H1 (cell line): ENCODE data around the gene SLC17A1. TPM values are rescaled to one million over a fixed set of nuclear protein-coding genes. Genes with fewer than 3 reads are reported as not detected.

Experiments
- CTCF ChIA-PET: fragments of 300-600 bp; sonication (Branson Sonifier 250); formaldehyde crosslinking; loops from one replicate; lab custom pipeline; 2021; ENCODE audit not compliant: partially characterized antibody; lab: Charles Lee
- POLR2A ChIA-PET: fragments of 300-600 bp; sonication (Branson Sonifier 250); formaldehyde crosslinking; loops from one replicate; lab custom pipeline; 2021; ENCODE audit warnings: inconsistent platforms; ENCODE audit not compliant: partially characterized antibody; lab: Charles Lee
- DNase-seq, 2 experiments: peaks; one replicate each; pipeline versions ENCODE4 v3.0.0 to v3.0.0-alpha.2; 2010 to 2022; ENCODE audit warnings: low spot score in 2 of 2, low read depth in 1 of 2, mixed read lengths in 1 of 2
- FAIRE-seq: peaks from 2 replicates; lab custom pipeline; 2011; peaks lifted over from hg19 to GRCh38; lab: Jason Lieb, UNC
- H2AFZ ChIP-seq: 2 replicates; pipeline ENCODE4 v1.8.1; 2012; ENCODE audit warnings: low read length, inconsistent platforms
- H2AK5ac ChIP-seq: 2 replicates; pipeline ENCODE4 v1.6.1; 2013; ENCODE audit warnings: low read depth, low read length
- H2BK120ac ChIP-seq: replicated peaks from 2 replicates; pipeline ENCODE3; 2013; ENCODE audit warnings: low read depth, low read length, inconsistent platforms
- H2BK12ac ChIP-seq: 2 replicates; pipeline ENCODE4 v1.6.1; 2013; ENCODE audit warnings: low read depth, low read length
- H2BK15ac ChIP-seq: 2 replicates; pipeline ENCODE4 v1.6.1; 2013; ENCODE audit warnings: low read length
- H2BK20ac ChIP-seq: 2 replicates; pipeline ENCODE4 v1.6.1; 2013; ENCODE audit warnings: low read length
- H2BK5ac ChIP-seq: 2 replicates; pipeline ENCODE4 v1.6.1; 2013; ENCODE audit warnings: low read depth, low read length
- H3K14ac ChIP-seq: 2 replicates; pipeline ENCODE4 v1.6.1; 2013; ENCODE audit warnings: inconsistent platforms; ENCODE audit not compliant: insufficient read length
- H3K18ac ChIP-seq: 2 replicates; pipeline ENCODE4 v1.6.1; 2013; ENCODE audit warnings: low read length; ENCODE audit errors: extremely low read depth
- H3K23ac ChIP-seq: 2 replicates; pipeline ENCODE4 v1.6.1; 2013; ENCODE audit warnings: inconsistent platforms; ENCODE audit not compliant: insufficient read length
- H3K23me2 ChIP-seq: 2 replicates; pipeline ENCODE4 v1.6.1; 2013; ENCODE audit warnings: low read depth, low read length
- H3K27ac ChIP-seq: 2 replicates; pipeline ENCODE4 v1.6.1; 2011; ENCODE audit warnings: low read depth, low read length, inconsistent platforms
- H3K27me3 ChIP-seq, 4 experiments: replicated peaks in 1 of 4; 1 replicate in 1 of 4; 2 replicates in 3 of 4; pipeline versions ENCODE4 v1.6.1 to v1.8.1; 2011 to 2013; ENCODE audit warnings: low read length in 3 of 4, mild to moderate bottlenecking in 3 of 4, inconsistent platforms in 2 of 4, mixed read lengths in 2 of 4, moderate library complexity in 1 of 4; ENCODE audit not compliant: control insufficient read depth in 3 of 4, insufficient read depth in 3 of 4; ENCODE audit errors: extremely low read depth in 1 of 4
- H3K36me3 ChIP-seq, 4 experiments: 2 replicates each; pipeline versions ENCODE4 v1.6.1 to v1.8.1; 2011 to 2013; ENCODE audit warnings: mild to moderate bottlenecking in 4 of 4, low read length in 3 of 4, moderate library complexity in 2 of 4, control low read depth in 1 of 4, inconsistent platforms in 1 of 4; ENCODE audit not compliant: insufficient read depth in 4 of 4, control insufficient read depth in 2 of 4
- H3K4ac ChIP-seq: replicated peaks from 2 replicates; pipeline ENCODE3; 2013; ENCODE audit warnings: low read length, low read depth, mixed read lengths, inconsistent platforms; ENCODE audit not compliant: insufficient read length
- H3K4me1 ChIP-seq, 4 experiments: replicated peaks in 1 of 4; 1 replicate in 1 of 4; 2 replicates in 3 of 4; pipeline versions ENCODE4 v1.6.1 to v1.8.1; 2011 to 2013; ENCODE audit warnings: low read length in 3 of 4, inconsistent platforms in 2 of 4, mixed read lengths in 1 of 4; ENCODE audit not compliant: insufficient read depth in 4 of 4, control insufficient read depth in 3 of 4
- H3K4me2 ChIP-seq, 2 experiments: 2 replicates each; pipeline versions ENCODE4 v1.6.1 to v1.8.1; 2011 to 2013; ENCODE audit warnings: low read depth in 2 of 2, low read length in 2 of 2, control low read depth in 1 of 2, inconsistent platforms in 1 of 2, mild to moderate bottlenecking in 1 of 2; ENCODE audit not compliant: insufficient read depth in 1 of 2
- H3K4me3 ChIP-seq, 4 experiments: fragments of 200-600, 300-600 bp in 1 of 4; sonication (generic), shearing (Covaris generic), sonication (Bioruptor Twin) in 1 of 4; 2 replicates each; pipeline versions ENCODE4 v1.5.1 to v1.8.1; 2011 to 2016; ENCODE audit warnings: low read length in 4 of 4, low read depth in 3 of 4, control low read depth in 2 of 4, inconsistent platforms in 2 of 4, mild to moderate bottlenecking in 2 of 4, mixed read lengths in 1 of 4, moderate library complexity in 1 of 4; ENCODE audit not compliant: insufficient read depth in 2 of 4; ENCODE audit errors: extremely low read depth in 1 of 4
- H3K56ac ChIP-seq: replicated peaks from 2 replicates; pipeline ENCODE3; 2013; ENCODE audit warnings: low read depth, mild to moderate bottlenecking, mixed read lengths, low read length, inconsistent platforms; ENCODE audit not compliant: insufficient read length
- H3K79me1 ChIP-seq: 2 replicates; pipeline ENCODE4 v1.6.1; 2013; ENCODE audit warnings: low read depth, low read length, control low read depth
- H3K79me2 ChIP-seq, 2 experiments: 2 replicates each; pipeline versions ENCODE4 v1.6.1 to v1.8.1; 2012 to 2013; ENCODE audit warnings: low read length in 2 of 2, mild to moderate bottlenecking in 2 of 2, inconsistent platforms in 1 of 2; ENCODE audit not compliant: insufficient read depth in 2 of 2, control insufficient read depth in 1 of 2
- H3K9ac ChIP-seq, 4 experiments: replicated peaks in 1 of 4; 1 replicate in 1 of 4; 2 replicates in 3 of 4; pipeline versions ENCODE4 v1.6.1 to v1.8.1; 2011 to 2013; ENCODE audit warnings: low read depth in 3 of 4, low read length in 3 of 4, control low read depth in 2 of 4, mild to moderate bottlenecking in 2 of 4, moderate library complexity in 2 of 4, inconsistent platforms in 1 of 4; ENCODE audit errors: extremely low read depth in 1 of 4
- H3K9me3 ChIP-seq, 2 experiments: 2 replicates each; pipeline versions ENCODE4 v1.6.1 to v1.8.1; 2012 to 2013; ENCODE audit warnings: mild to moderate bottlenecking in 2 of 2, moderate library complexity in 2 of 2, control low read depth in 1 of 2, inconsistent platforms in 1 of 2, low read depth in 1 of 2, low read length in 1 of 2, mixed read lengths in 1 of 2; ENCODE audit not compliant: insufficient read depth in 2 of 2
- H4K20me1 ChIP-seq, 2 experiments: replicated peaks in 1 of 2; 2 replicates each; pipeline versions ENCODE3 to v1.8.1; 2011 to 2013; ENCODE audit warnings: inconsistent platforms in 2 of 2, low read length in 2 of 2, mild to moderate bottlenecking in 1 of 2; ENCODE audit not compliant: insufficient read depth in 2 of 2, control insufficient read depth in 1 of 2
- H4K5ac ChIP-seq: 2 replicates; pipeline ENCODE4 v1.6.1; 2013; ENCODE audit warnings: low read length, low read depth, mixed read lengths, inconsistent platforms; ENCODE audit not compliant: insufficient read length
- H4K8ac ChIP-seq: 2 replicates; pipeline ENCODE4 v1.8.0; 2013; ENCODE audit warnings: mild to moderate bottlenecking, moderate library complexity, low read length, inconsistent platforms; ENCODE audit not compliant: insufficient read depth; ENCODE audit errors: extremely low read depth
- H4K91ac ChIP-seq: replicated peaks from 2 replicates; pipeline ENCODE3; 2013; ENCODE audit warnings: low read length, mixed read lengths, inconsistent platforms; ENCODE audit not compliant: insufficient read length
- CEBPB ChIP-seq: IDR thresholded peaks from 2 replicates; pipeline ENCODE4 v1.6.1; 2012; ENCODE audit warnings: low read depth, low read length
- CHD1 ChIP-seq: IDR thresholded peaks from 2 replicates; pipeline ENCODE4 v1.6.1; 2012; ENCODE audit warnings: low read depth, low read length, improper control_type of control experiment
- CTCF ChIP-seq, 3 experiments: IDR thresholded peaks; 1 replicate in 2 of 3; 2 replicates in 1 of 3; pipeline versions ENCODE4 v1.5.1 to v1.6.1; 2011; ENCODE audit warnings: low read length in 3 of 3, mild to moderate bottlenecking in 3 of 3, inconsistent platforms in 2 of 3, low read depth in 1 of 3, moderate library complexity in 1 of 3; ENCODE audit not compliant: insufficient read depth in 1 of 3; ENCODE audit errors: control extremely low read depth in 1 of 3
- TBP ChIP-seq: IDR thresholded peaks from 2 replicates; pipeline ENCODE4 v1.6.1; 2011; ENCODE audit warnings: low read depth, low read length, improper control_type of control experiment
- polyA plus RNA-seq, 7 experiments: library from polyadenylated mRNA; depleted of rRNA in 3 of 7; stranded (reverse) in 5 of 7; unstranded in 2 of 7; fragments of >200 nt in 5 of 7; fragments of 200-250 nt in 2 of 7; gene quantifications; 1 replicate in 5 of 7; 2 replicates in 1 of 7; 4 replicates in 1 of 7; pipeline versions ENCODE4 v1.2.1 to v1.2.3, GENCODE V29; 2011 to 2013; ENCODE audit warnings: missing spikeins in 2 of 7, mixed read lengths in 2 of 7
- total RNA-seq: library from RNA; stranded (reverse); fragmentation: NEBNext Ultra II Directional; extraction: Animal tissue kit (Norgen Biotek cat#: 25700); gene quantifications from 2 replicates; pipeline ENCODE4 v1.2.1, GENCODE V29; 2021

SLC17A1 gene
- total and polyA plus RNA-seq, 2 of the 8 experiments (the other 6 are each of a cell fraction or from before 2014, with no cell fraction given), result not detected

- Histone ChIP-seq H3K79me1 (no peaks in the 10 kb centered on the region), H3K56ac (no peak overlapping the region), H4K20me1 (no peaks in the 10 kb centered on the region), H2AFZ (no peak overlapping the region), H3K4me1 (no peaks in the 10 kb centered on the region), H2AK5ac (no peak overlapping the region), H2BK20ac (no peak overlapping the region), H4K5ac (no peak overlapping the region), H3K27me3 (no peaks in the 10 kb centered on the region), H3K14ac (no peak overlapping the region), H3K9ac (no peak overlapping the region), H3K23ac (no peak overlapping the region), H2BK15ac (no peak overlapping the region), H2BK5ac (no peak overlapping the region), H3K36me3 (no peaks in the 10 kb centered on the region)
- DNase-seq, result no peak
- no peak for TF ChIP-seq TBP
- no peak for TF ChIP-seq CEBPB
- no peak for TF ChIP-seq CTCF (IDR thresholded peaks at IDR 0.05; ENCODE audit: control extremely low read depth in 1 of 3, insufficient read depth in 1 of 3, low read depth in 1 of 3, low read length in 3 of 3)
- TF ChIP-seq CHD1, result no peak
- TF ChIP-seq, all 59 proteins: peak for 0
- ChIA-PET CTCF (interaction anchor here (0.7 to 1.3 kb wide), 2 partner anchors 9 to 383 kb away, joined by 3 to 4 read pairs; no protein-coding TSS in a partner anchor), POLR2A (interaction anchor here (0.6 kb wide), 1 partner anchor 27 kb away, joined by 3 read pairs; no protein-coding TSS in a partner anchor)
- Histone ChIP-seq H3K4me2 (no peak overlapping the region), H3K79me2 (no peaks in the 10 kb centered on the region), H4K91ac (no peak overlapping the region), H4K8ac (no peak overlapping the region), H3K4ac (no peak overlapping the region), H3K23me2 (no peaks in the 10 kb centered on the region; the same call in 1 of the 2 replicates), H2BK120ac (no peak overlapping the region), H2BK12ac (no peak overlapping the region), H3K4me3 (no peak overlapping the region), H3K27ac (no peak overlapping the region), H3K18ac (no peak overlapping the region), H3K9me3 (no peaks in the 10 kb centered on the region)
- no peak for FAIRE-seq
These were observed 1.3 kb upstream of the SLC17A1 start for GRCh38 chr6:25833136-25833535.
